Myocyte (in vitro differentiated cells): ENCODE data around the gene TRPM3. TPM values are rescaled to one million over a fixed set of nuclear protein-coding genes. Genes with fewer than 3 reads are reported as not detected.

Experiments used
- DNase-seq: peaks from one replicate; pipeline ENCODE4 v3.0.0-alpha.2; 2012; ENCODE audit warnings: low read depth
- polyA plus RNA-seq: library from polyadenylated mRNA; unstranded; fragments of >200 nt; gene quantifications from one replicate; pipeline ENCODE4 v1.2.1, GENCODE V29; 2012; ENCODE audit warnings: missing spikeins
- total RNA-seq: library from RNA; depleted of rRNA; stranded (reverse); fragments of >200 nt; gene quantifications from 2 replicates; pipeline ENCODE4 v1.2.3, GENCODE V29; 2014

The TRPM3 gene
- total RNA-seq, result 0.36 and 0.45 TPM in 2 replicates
- polyA plus RNA-seq, result 0.09 TPM

GRCh38 chr9:71121275-71122021, at the start of gene TRPM3:
TRPM3 (minus strand) TSS chr9:71121621; CDS start chr9:71121354, 267 bp downstream.
- DNase-seq, result no peak

- no peak for DNase-seq
Measured at GRCh38 chr9:71168418-71168817, 47.0 kb upstream of the TRPM3 start.

- DNase-seq, result no peak
Measured at GRCh38 chr9:71162126-71162525, 40.7 kb upstream of the TRPM3 start.

- no peak for DNase-seq
Measured at GRCh38 chr9:71157731-71158130, 36.3 kb upstream of the TRPM3 start.

GRCh38 chr9:71147368-71147767, 25.9 kb upstream of the TRPM3 start:
- DNase-seq, result no peak

- DNase-seq, result no peak
Measured at GRCh38 chr9:71146511-71146910, 25.1 kb upstream of the TRPM3 start.

- no peak for DNase-seq
Measured at GRCh38 chr9:71145179-71145578, 23.8 kb upstream of the TRPM3 start.

- no peak for DNase-seq
Measured at GRCh38 chr9:71144495-71144894, 23.1 kb upstream of the TRPM3 start.

GRCh38 chr9:71136696-71137095, 15.3 kb upstream of the TRPM3 start:
- DNase-seq, result no peak

GRCh38 chr9:71131145-71131544, 9.7 kb upstream of the TRPM3 start:
- DNase-seq, result no peak

- DNase-seq, result no peak
Measured at GRCh38 chr9:71130521-71130920, 9.1 kb upstream of the TRPM3 start.

GRCh38 chr9:71128796-71129195, 7.4 kb upstream of the TRPM3 start:
- DNase-seq, result no peak

GRCh38 chr9:71127301-71127700, 5.9 kb upstream of the TRPM3 start:
- DNase-seq, result no peak

GRCh38 chr9:71122421-71122820, 1.0 kb upstream of the TRPM3 start:
- DNase-seq, result no peak

GRCh38 chr9:71122022-71122275, 528 bp upstream of the TRPM3 start:
- DNase-seq, result no peak

GRCh38 chr9:71120501-71121247, 747 bp downstream of the TRPM3 start:
- DNase-seq, result no peak

- no peak for DNase-seq
Measured at GRCh38 chr9:71119746-71120145, 1.7 kb downstream of the TRPM3 start.

GRCh38 chr9:71118324-71118723, 3.1 kb downstream of the TRPM3 start:
- DNase-seq, result no peak

GRCh38 chr9:71115448-71115975, 5.9 kb downstream of the TRPM3 start:
- DNase-seq, result no peak

- DNase-seq, result no peak
Measured at GRCh38 chr9:71112866-71113265, 8.6 kb downstream of the TRPM3 start.

GRCh38 chr9:71108937-71109336, 12.5 kb downstream of the TRPM3 start:
- no peak for DNase-seq

- DNase-seq, result no peak
Measured at GRCh38 chr9:71106992-71107391, 14.4 kb downstream of the TRPM3 start.

GRCh38 chr9:71105192-71105591, 16.2 kb downstream of the TRPM3 start:
- no peak for DNase-seq
